ENCODE results near the gene UGT2B7. TPM values are rescaled to one million over a fixed set of nuclear protein-coding genes. Genes with fewer than 3 reads are reported as not detected.

UGT2B7 gene
- total and polyA plus RNA-seq, 2 of the 13 experiments (the other 11 are each of a cell fraction or from before 2014, with no cell fraction given), result 26.8 to 41.8 TPM

GRCh38 chr4:69095301-69095731, 958 bp upstream of the UGT2B7 start (continued):
- peak; percentile 82; the same call in 1 of the 2 replicates for TF ChIP-seq AHDC1 (CRISPR knock-in tag; IDR thresholded peaks at IDR 0.05; ENCODE audit: borderline replicate concordance)
- peak; percentile 80 for TF ChIP-seq FOSL2 (CRISPR knock-in tag; IDR thresholded peaks at IDR 0.05)
- peak; percentile 77 for TF ChIP-seq MAFG (CRISPR knock-in tag; IDR thresholded peaks at IDR 0.05)
- TF ChIP-seq SOX13 (IDR thresholded peaks at IDR 0.05), result no peak; the same call in 1 of the 2 replicates
- TF ChIP-seq SOX13 (CRISPR knock-in tag; conservative IDR thresholded peaks at IDR 0.05 in 1 of 2, IDR thresholded peaks at IDR 0.05 in 1 of 2), result peak in 1 of 2 experiments; percentile 85; a peak in 2 of 4 replicates
- TF ChIP-seq ZBTB20 (CRISPR knock-in tag; IDR thresholded peaks at IDR 0.05; ENCODE audit: borderline replicate concordance, low read depth), result peak; percentile 86; the same call in 1 of the 2 replicates
- no peak for TF ChIP-seq IKZF5 (CRISPR knock-in tag; IDR thresholded peaks at IDR 0.05)
- TF ChIP-seq ZSCAN22 (CRISPR knock-in tag; IDR thresholded peaks at IDR 0.05), result no peak
- TF ChIP-seq ZNF678 (CRISPR knock-in tag; IDR thresholded peaks at IDR 0.05), result no peak
- no peak for TF ChIP-seq ZNF260 (CRISPR knock-in tag; IDR thresholded peaks at IDR 0.05; ENCODE audit: borderline replicate concordance, low read depth)
- no peak for TF ChIP-seq FOXP1 (IDR thresholded peaks at IDR 0.05)
- TF ChIP-seq FOXP1 (CRISPR knock-in tag; IDR thresholded peaks at IDR 0.05), result peak; percentile 65; the same call in 1 of the 2 replicates
- TF ChIP-seq ZNF282 (IDR thresholded peaks at IDR 0.05; ENCODE audit: partially characterized antibody), result no peak
- TF ChIP-seq GATA4 (IDR thresholded peaks at IDR 0.05; ENCODE audit: borderline replicate concordance, low read depth), result peak; percentile 61; the same call in 1 of the 2 replicates
- no peak for TF ChIP-seq EZH2 (conservative IDR thresholded peaks at IDR 0.05; ENCODE audit: low read depth, low read length)
- TF ChIP-seq ZNF670 (CRISPR knock-in tag; IDR thresholded peaks at IDR 0.05; ENCODE audit: borderline replicate concordance), result 0 out of 2 replicates have a peak, but pooled peaks have one; percentile 35
- TF ChIP-seq ZNF446 (CRISPR knock-in tag; IDR thresholded peaks at IDR 0.05), result no peak
- TF ChIP-seq ZGPAT (CRISPR knock-in tag; IDR thresholded peaks at IDR 0.05), result peak; percentile 52
- no peak for TF ChIP-seq ERF (CRISPR knock-in tag; IDR thresholded peaks at IDR 0.05)
- TF ChIP-seq DPF2 (CRISPR knock-in tag; IDR thresholded peaks at IDR 0.05; ENCODE audit: borderline replicate concordance, low read depth), result peak; percentile 45; the same call in 1 of the 2 replicates
- 0 out of 2 replicates have a peak, but pooled peaks have one; percentile 2 for TF ChIP-seq ZBTB25 (CRISPR knock-in tag; IDR thresholded peaks at IDR 0.05)
- no peak for TF ChIP-seq GABPA (IDR thresholded peaks at IDR 0.05; ENCODE audit: low read depth, low read length)
- TF ChIP-seq GABPA (CRISPR knock-in tag; IDR thresholded peaks at IDR 0.05; ENCODE audit: low read depth), result peak; percentile 19; the same call in 1 of the 2 replicates
